ENCODE data around the gene JMJD8.

DNA sequence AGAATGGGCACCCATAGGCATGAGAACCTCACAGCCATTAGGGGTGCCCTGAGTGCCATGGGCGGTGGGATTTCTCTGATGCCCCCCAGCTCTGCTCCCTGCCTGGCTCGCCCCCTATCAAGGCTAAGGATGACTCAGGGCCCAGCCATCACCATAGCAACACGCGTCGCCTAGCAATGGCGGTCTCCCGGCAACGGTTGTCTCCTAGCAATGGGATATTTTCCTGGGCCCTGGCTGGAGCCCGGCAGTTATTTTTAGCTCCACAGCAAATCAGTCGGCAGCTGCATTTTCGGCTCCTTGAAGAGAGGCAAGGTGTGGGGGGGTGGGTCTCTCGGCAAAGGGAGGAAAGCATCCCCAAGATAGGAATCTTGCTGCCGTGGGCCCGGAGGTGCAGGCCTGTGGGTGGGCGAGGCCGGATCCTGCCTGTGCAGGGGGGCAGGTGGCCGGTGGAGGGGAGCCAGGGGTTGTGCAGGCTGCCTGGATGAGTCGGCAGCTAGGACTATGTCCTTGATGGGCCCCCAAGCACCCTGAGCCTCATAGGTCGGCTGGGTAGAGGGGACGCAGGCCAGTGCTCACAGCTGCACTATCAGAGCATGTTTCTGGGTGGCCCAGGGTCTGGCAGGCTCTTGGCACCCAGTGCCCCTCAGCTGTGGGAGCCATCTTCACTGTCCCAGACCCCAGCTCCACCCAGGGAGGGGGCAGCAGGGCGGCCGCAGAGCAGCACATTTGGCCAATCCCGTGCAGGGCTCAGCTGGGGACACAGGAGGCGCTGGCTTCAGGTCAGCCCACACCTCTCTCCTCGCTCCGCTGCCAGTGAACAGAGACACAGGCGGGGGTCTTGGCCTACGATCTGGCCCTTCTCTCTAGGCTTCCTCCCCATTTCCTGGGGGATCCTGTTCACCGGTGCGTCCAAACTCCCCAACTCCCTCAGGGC, 25.7 kb upstream of the JMJD8 start:
- TF ChIP-seq EZH2 (IDR thresholded peaks at IDR 0.05) = no peak
- TF ChIP-seq, protein P1, sequence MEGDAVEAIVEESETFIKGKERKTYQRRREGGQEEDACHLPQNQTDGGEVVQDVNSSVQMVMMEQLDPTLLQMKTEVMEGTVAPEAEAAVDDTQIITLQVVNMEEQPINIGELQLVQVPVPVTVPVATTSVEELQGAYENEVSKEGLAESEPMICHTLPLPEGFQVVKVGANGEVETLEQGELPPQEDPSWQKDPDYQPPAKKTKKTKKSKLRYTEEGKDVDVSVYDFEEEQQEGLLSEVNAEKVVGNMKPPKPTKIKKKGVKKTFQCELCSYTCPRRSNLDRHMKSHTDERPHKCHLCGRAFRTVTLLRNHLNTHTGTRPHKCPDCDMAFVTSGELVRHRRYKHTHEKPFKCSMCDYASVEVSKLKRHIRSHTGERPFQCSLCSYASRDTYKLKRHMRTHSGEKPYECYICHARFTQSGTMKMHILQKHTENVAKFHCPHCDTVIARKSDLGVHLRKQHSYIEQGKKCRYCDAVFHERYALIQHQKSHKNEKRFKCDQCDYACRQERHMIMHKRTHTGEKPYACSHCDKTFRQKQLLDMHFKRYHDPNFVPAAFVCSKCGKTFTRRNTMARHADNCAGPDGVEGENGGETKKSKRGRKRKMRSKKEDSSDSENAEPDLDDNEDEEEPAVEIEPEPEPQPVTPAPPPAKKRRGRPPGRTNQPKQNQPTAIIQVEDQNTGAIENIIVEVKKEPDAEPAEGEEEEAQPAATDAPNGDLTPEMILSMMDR (IDR thresholded peaks at IDR 0.05 in 2 of 3, conservative IDR thresholded peaks at IDR 0.05 in 1 of 3; ENCODE audit: borderline replicate concordance in 1 of 3, insufficient read depth in 1 of 3, low read depth in 2 of 3, low read length in 2 of 3) = 0 out of 6 replicates have a peak, but pooled peaks of 1 of the 3 experiments have one; percentile 11
- TF ChIP-seq SP1 (IDR thresholded peaks at IDR 0.05; ENCODE audit: low read depth) = no peak
- TF ChIP-seq POLR2A (IDR thresholded peaks at IDR 0.05; ENCODE audit: borderline replicate concordance, extremely low read depth, insufficient read depth, insufficient read length) = no peak
- no peak for TF ChIP-seq YY1 (IDR thresholded peaks at IDR 0.05; ENCODE audit: extremely low read depth, insufficient replicate concordance, low read depth, low read length)
- no peak for TF ChIP-seq POLR2AphosphoS5 (IDR thresholded peaks at IDR 0.05; ENCODE audit: low read depth, low read length)
- TF ChIP-seq RAD21 (IDR thresholded peaks at IDR 0.05; ENCODE audit: low read depth) = no peak
- TF ChIP-seq CEBPB (IDR thresholded peaks at IDR 0.05; ENCODE audit: low read depth) = no peak

Measured in HCT116 (cell line).